Measurements from ENCODE around the gene GRB7.
A peak's percentile ranks its signal among the peaks of the same experiment; 100 is the strongest.

GRB7 gene

GRCh38 chr17:39757931-39758873 lies 20.5 kb downstream of the GRB7 start:
- Histone ChIP-seq H4K20me1 (ENCODE audit: insufficient read depth, low read length) (no peaks in the 10 kb centered on the region), H3K4me1 (ENCODE audit: low read length) (peaks cover 60% of the 10 kb centered on the region), H3K9ac (ENCODE audit: low read length) (peak overlapping the region; percentile 99)

GRCh38 chr17:39759204-39759603 lies 21.5 kb downstream of the GRB7 start:
- Histone ChIP-seq H4K20me1 (ENCODE audit: insufficient read depth, low read length) (no peaks in the 10 kb centered on the region), H3K79me2 (ENCODE audit: low read length) (peaks cover 57% of the 10 kb centered on the region), H3K4me2 (ENCODE audit: low read length) (peak overlapping the region; percentile 92), H3K27ac (ENCODE audit: low read length) (peak overlapping the region; percentile 97), H3K9ac (ENCODE audit: low read length) (peak overlapping the region; percentile 99), H2AFZ (ENCODE audit: low read depth, low read length) (no peak overlapping the region), H3K4me3 (ENCODE audit: low read length) (peak overlapping the region; percentile 38), H3K4me1 (ENCODE audit: low read length) (peaks cover 55% of the 10 kb centered on the region), H3K27me3 (ENCODE audit: low read depth, low read length) (no peaks in the 10 kb centered on the region), H3K36me3 (replicated peaks; ENCODE audit: low read depth, low read length) (peaks cover 33% of the 10 kb centered on the region), H3K9me3 (ENCODE audit: insufficient read depth, low read length) (no peaks in the 10 kb centered on the region; the same call in 1 of the 2 replicates)
- no peak for TF ChIP-seq EZH2phosphoT487 (IDR thresholded peaks at IDR 0.05; ENCODE audit: low read depth)
- TF ChIP-seq, protein P1, sequence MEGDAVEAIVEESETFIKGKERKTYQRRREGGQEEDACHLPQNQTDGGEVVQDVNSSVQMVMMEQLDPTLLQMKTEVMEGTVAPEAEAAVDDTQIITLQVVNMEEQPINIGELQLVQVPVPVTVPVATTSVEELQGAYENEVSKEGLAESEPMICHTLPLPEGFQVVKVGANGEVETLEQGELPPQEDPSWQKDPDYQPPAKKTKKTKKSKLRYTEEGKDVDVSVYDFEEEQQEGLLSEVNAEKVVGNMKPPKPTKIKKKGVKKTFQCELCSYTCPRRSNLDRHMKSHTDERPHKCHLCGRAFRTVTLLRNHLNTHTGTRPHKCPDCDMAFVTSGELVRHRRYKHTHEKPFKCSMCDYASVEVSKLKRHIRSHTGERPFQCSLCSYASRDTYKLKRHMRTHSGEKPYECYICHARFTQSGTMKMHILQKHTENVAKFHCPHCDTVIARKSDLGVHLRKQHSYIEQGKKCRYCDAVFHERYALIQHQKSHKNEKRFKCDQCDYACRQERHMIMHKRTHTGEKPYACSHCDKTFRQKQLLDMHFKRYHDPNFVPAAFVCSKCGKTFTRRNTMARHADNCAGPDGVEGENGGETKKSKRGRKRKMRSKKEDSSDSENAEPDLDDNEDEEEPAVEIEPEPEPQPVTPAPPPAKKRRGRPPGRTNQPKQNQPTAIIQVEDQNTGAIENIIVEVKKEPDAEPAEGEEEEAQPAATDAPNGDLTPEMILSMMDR (IDR thresholded peaks at IDR 0.05; ENCODE audit: low read depth, low read length), result no peak

More at GRCh38 chr17:39757931-39758873, 20.5 kb downstream of the GRB7 start:
- no peak overlapping the region for H2AFZ ChIP-seq (ENCODE audit: low read depth, low read length)
- TF ChIP-seq EZH2phosphoT487 (IDR thresholded peaks at IDR 0.05; ENCODE audit: low read depth), result no peak
- TF ChIP-seq, protein P1 (IDR thresholded peaks at IDR 0.05; ENCODE audit: low read depth, low read length), result no peak
- H3K4me3 ChIP-seq (ENCODE audit: low read length), result no peak overlapping the region
- H3K79me2 ChIP-seq (ENCODE audit: low read length), result peaks cover 48% of the 10 kb centered on the region
- peak overlapping the region; percentile 92 for H3K4me2 ChIP-seq (ENCODE audit: low read length)
- H3K36me3 ChIP-seq (replicated peaks; ENCODE audit: low read depth, low read length), result peaks cover 26% of the 10 kb centered on the region
- H3K9me3 ChIP-seq (ENCODE audit: insufficient read depth, low read length), result no peaks in the 10 kb centered on the region; the same call in 1 of the 2 replicates
- peak overlapping the region; percentile 97 for H3K27ac ChIP-seq (ENCODE audit: low read length)
- no peaks in the 10 kb centered on the region for H3K27me3 ChIP-seq (ENCODE audit: low read depth, low read length)

GRCh38 chr17:39761861-39762496 lies 24.2 kb downstream of the GRB7 start:
- peaks cover 41% of the 10 kb centered on the region for H3K4me1 ChIP-seq (ENCODE audit: low read length)
- H3K4me2 ChIP-seq (ENCODE audit: low read length), result no peak overlapping the region
- TF ChIP-seq, protein P1 (IDR thresholded peaks at IDR 0.05; ENCODE audit: low read depth, low read length), result no peak
- no peak for TF ChIP-seq EZH2phosphoT487 (IDR thresholded peaks at IDR 0.05; ENCODE audit: low read depth)

More at GRCh38 chr17:39761861-39762496, 24.2 kb downstream of the GRB7 start:
- no peaks in the 10 kb centered on the region for H3K27me3 ChIP-seq (ENCODE audit: low read depth, low read length)
- H3K9me3 ChIP-seq (ENCODE audit: insufficient read depth, low read length), result no peaks in the 10 kb centered on the region; the same call in 1 of the 2 replicates
- H3K4me3 ChIP-seq (ENCODE audit: low read length), result no peak overlapping the region
- peaks cover 60% of the 10 kb centered on the region for H3K36me3 ChIP-seq (replicated peaks; ENCODE audit: low read depth, low read length)
- H3K9ac ChIP-seq (ENCODE audit: low read length), result no peak overlapping the region
- H2AFZ ChIP-seq (ENCODE audit: low read depth, low read length), result no peak overlapping the region
- peaks cover 84% of the 10 kb centered on the region for H3K79me2 ChIP-seq (ENCODE audit: low read length)
- peaks cover 11% of the 10 kb centered on the region; the same call in 1 of the 2 replicates for H4K20me1 ChIP-seq (ENCODE audit: insufficient read depth, low read length)
- no peak overlapping the region for H3K27ac ChIP-seq (ENCODE audit: low read length)
